GM12878 (cell line): Measurements from ENCODE around the gene DAGLA. TPM values are rescaled to one million over a fixed set of nuclear protein-coding genes. Genes with fewer than 3 reads are reported as not detected.

Source experiments
- CBX3 ChIP-seq: fragments of 200-600 bp; sonication (generic); IDR thresholded peaks from 2 replicates; pipeline ENCODE4 v1.6.1; 2016; ENCODE audit warnings: low read depth, borderline replicate concordance
- EED ChIP-seq: sonication (generic); IDR thresholded peaks from 2 replicates; pipeline ENCODE4 v1.6.1; 2016; ENCODE audit warnings: antibody characterized with exemption, low read depth
- EGR1 ChIP-seq, 2 experiments: IDR thresholded peaks; 1 replicate in 1 of 2; 2 replicates in 1 of 2; pipeline ENCODE4 v1.6.1; 2011 to 2012; ENCODE audit warnings: low read depth in 2 of 2, low read length in 2 of 2, borderline replicate concordance in 1 of 2, mild to moderate bottlenecking in 1 of 2, moderate library complexity in 1 of 2
- GATAD2B ChIP-seq: fragments of 450-650 bp; conservative IDR thresholded peaks from 2 replicates; pipeline ENCODE4 v1.6.1; 2017; ENCODE audit warnings: low read depth, mild to moderate bottlenecking, moderate library complexity
- HCFC1 ChIP-seq: fragments of 150-350 bp; IDR thresholded peaks from 2 replicates; pipeline ENCODE4 v1.6.1; 2014; ENCODE audit warnings: low read length
- HSF1 ChIP-seq: fragments of 150-350 bp; IDR thresholded peaks from 2 replicates; pipeline ENCODE4 v1.6.1; 2014; ENCODE audit warnings: mild to moderate bottlenecking, low read depth, low read length
- IKZF1 ChIP-seq: fragments of 450-650 bp; conservative IDR thresholded peaks from 2 replicates; pipeline ENCODE4 v1.6.1; 2017; ENCODE audit warnings: antibody characterized with exemption, mild to moderate bottlenecking
- IKZF2 ChIP-seq, 2 experiments: fragments of 450-650 bp; IDR thresholded peaks; 2 replicates each; pipeline ENCODE4 v1.6.1; 2017; ENCODE audit warnings: mild to moderate bottlenecking in 2 of 2, moderate library complexity in 2 of 2
- IRF5 ChIP-seq: fragments of 450-650 bp; IDR thresholded peaks from 2 replicates; pipeline ENCODE4 v1.6.1; 2017; ENCODE audit warnings: borderline replicate concordance
- JUND ChIP-seq: IDR thresholded peaks from 2 replicates; pipeline ENCODE4 v1.6.1; 2012; ENCODE audit warnings: low read depth, mild to moderate bottlenecking, low read length, improper control_type of control experiment, moderate library complexity
- MEF2B ChIP-seq: fragments of 450-650 bp; IDR thresholded peaks from 2 replicates; pipeline ENCODE4 v1.6.1; 2018; ENCODE audit warnings: mild to moderate bottlenecking, moderate library complexity; ENCODE audit not compliant: partially characterized antibody, poor library complexity, severe bottlenecking
- NR2F1 ChIP-seq: fragments of 450-650 bp; conservative IDR thresholded peaks from 2 replicates; pipeline ENCODE4 v1.6.1; 2017; ENCODE audit warnings: mild to moderate bottlenecking
- PKNOX1 ChIP-seq: fragments of 450-650 bp; IDR thresholded peaks from 2 replicates; pipeline ENCODE4 v1.6.1; 2016; ENCODE audit warnings: mild to moderate bottlenecking
- POU2F2 ChIP-seq: IDR thresholded peaks from 3 replicates; pipeline ENCODE4 v1.6.1; 2011; ENCODE audit warnings: low read depth, mild to moderate bottlenecking, low read length, borderline replicate concordance
- RB1 ChIP-seq: fragments of 450-650 bp; formaldehyde crosslinking; IDR thresholded peaks from 2 replicates; pipeline ENCODE4 v1.6.1; 2017; ENCODE audit warnings: mild to moderate bottlenecking, borderline replicate concordance
- RCOR1 ChIP-seq: conservative IDR thresholded peaks from 2 replicates; pipeline ENCODE4 v1.6.1; 2012; ENCODE audit warnings: low read depth, low read length, improper control_type of control experiment
- RELB ChIP-seq: fragments of 450-650 bp; IDR thresholded peaks from 2 replicates; pipeline ENCODE4 v1.6.1; 2017; ENCODE audit warnings: low read depth, mild to moderate bottlenecking, moderate library complexity
- RUNX3 ChIP-seq: IDR thresholded peaks from 2 replicates; pipeline ENCODE4 v1.6.1; 2012; ENCODE audit warnings: low read length, inconsistent platforms
- SIX5 ChIP-seq: IDR thresholded peaks from 2 replicates; pipeline ENCODE4 v1.6.1; 2011; ENCODE audit warnings: mild to moderate bottlenecking, low read depth, low read length, moderate library complexity; ENCODE audit not compliant: severe bottlenecking
- ZNF592 ChIP-seq: fragments of 450-650 bp; IDR thresholded peaks from 2 replicates; pipeline ENCODE4 v1.6.1; 2017; ENCODE audit warnings: mild to moderate bottlenecking, moderate library complexity
- polyA plus RNA-seq, 11 experiments: library from polyadenylated mRNA; depleted of rRNA in 4 of 11; unstranded in 6 of 11; stranded (reverse) in 5 of 11; fragments of >200 nt; fragmentation: Nextera tagmentation in 4 of 11; fragmentation: Illumina TruSeq in 1 of 11; extraction: Ambion mirVana in 4 of 11; extraction: Trizol in 1 of 11; gene quantifications; 1 replicate in 1 of 11; 2 replicates in 10 of 11; pipeline versions ENCODE4 v1.2.1 to v1.2.3, GENCODE V29; 2011 to 2016; ENCODE audit warnings: inconsistent platforms in 2 of 11, missing spikeins in 2 of 11, low read depth in 1 of 11
- total RNA-seq, 4 experiments: library from RNA; depleted of rRNA in 3 of 4; stranded (reverse); fragments of >200 nt in 3 of 4; fragmentation: Illumina TruSeq in 1 of 4; extraction: Trizol in 1 of 4; gene quantifications; 2 replicates each; pipeline versions ENCODE4 v1.2.1 to v1.2.3, GENCODE V29; 2013 to 2021

The DAGLA gene
- total and polyA plus RNA-seq, 10 of the 15 experiments (the other 5 are each of a cell fraction or from before 2014, with no cell fraction given), result 0.05 TPM; not detected in 9

- TF ChIP-seq RCOR1 (0 out of 2 replicates have a peak, but pooled peaks have one; percentile 33), IKZF2 (IDR thresholded peaks at IDR 0.05) (peak; percentile 63 to 86; a peak in 3 of 4 replicates), RB1 (peak; percentile 96; the same call in 1 of the 2 replicates), MEF2B (peak; percentile 100), IKZF1 (peak; percentile 97), IRF5 (no peak), PKNOX1 (no peak), RELB (peak; percentile 100), EED (no peak), RUNX3 (peak; percentile 26; the same call in 1 of the 2 replicates), HCFC1 (peak; percentile 14; the same call in 1 of the 2 replicates), HSF1 (no peak), ZNF592 (peak; percentile 60; the same call in 1 of the 2 replicates), CBX3 (no peak), JUND (peak; percentile 68), SIX5 (no peak), GATAD2B (peak; percentile 98), NR2F1 (peak; percentile 100), POU2F2 (peak; percentile 12; the same call in 1 of the 3 replicates), EGR1 (IDR thresholded peaks at IDR 0.05; ENCODE audit: borderline replicate concordance in 1 of 2, low read depth in 2 of 2, low read length in 2 of 2) (peak in 1 of 2 experiments; percentile 87; a peak in 2 of 3 replicates)
Observed at GRCh38 chr11:61756452-61757212, 76.4 kb downstream of the DAGLA start (continued).
